Activated T-cell treated with anti-CD3 and anti-CD28 coated beads, Interleukin-2, amount 50 U/mL, for 72 hours (primary cell): ENCODE data around the gene NANOG. TPM values are rescaled to one million over a fixed set of nuclear protein-coding genes. Genes with fewer than 3 reads are reported as not detected.
A peak's percentile ranks its signal among the peaks of the same experiment; 100 is the strongest.
"Not testable (repeated sequence)": the region's sequence is repeated elsewhere in the genome, so short reads cannot be mapped to it uniquely, and the experiment has no call there.

Experiments
- ATAC-seq, 2 donors: fragments of 150-1000 bp; cut with Tn5 transposase; replicated peaks in 1 of 2; 2 replicates each; pipeline ENCODE4 v1.10.0; 2021; ENCODE audit warnings: moderate library complexity in 2 of 2, mild to moderate bottlenecking in 1 of 2
- DNase-seq, 2 donors: peaks; one replicate each; pipeline ENCODE4 v3.0.0; 2021 to 2022; ENCODE audit warnings: mixed read lengths in 1 of 2
- H3K27ac Mint-ChIP-seq: one replicate; pipeline ENCODE4 v1.8.0; 2022; ENCODE audit warnings: mild to moderate bottlenecking, moderate library complexity, mixed read lengths
- H3K27me3 Mint-ChIP-seq: one replicate; pipeline ENCODE4 v1.8.0; 2022; ENCODE audit warnings: low read depth, mixed read lengths
- H3K36me3 Mint-ChIP-seq, 2 donors: one replicate each; pipeline ENCODE4 v1.8.0; 2022; ENCODE audit warnings: mixed read lengths in 2 of 2, mild to moderate bottlenecking in 1 of 2; ENCODE audit not compliant: insufficient read depth in 2 of 2
- H3K4me1 Mint-ChIP-seq: one replicate; pipeline ENCODE4 v1.8.0; 2022; ENCODE audit warnings: low read depth, mixed read lengths
- H3K4me3 Mint-ChIP-seq, 2 donors: one replicate each; pipeline ENCODE4 v1.8.0; 2022; ENCODE audit warnings: mild to moderate bottlenecking in 2 of 2, mixed read lengths in 2 of 2, moderate library complexity in 2 of 2
- H3K9me3 Mint-ChIP-seq, 2 donors: one replicate each; pipeline ENCODE4 v1.8.0; 2022; ENCODE audit warnings: mixed read lengths in 2 of 2
- total RNA-seq, 2 donors: library from RNA; stranded (reverse); gene quantifications; one replicate each; pipeline ENCODE4 v1.2.3, GENCODE V29; 2022

Gene NANOG
- total RNA-seq, 2 donors from 2014 or later, result not detected

DNA sequence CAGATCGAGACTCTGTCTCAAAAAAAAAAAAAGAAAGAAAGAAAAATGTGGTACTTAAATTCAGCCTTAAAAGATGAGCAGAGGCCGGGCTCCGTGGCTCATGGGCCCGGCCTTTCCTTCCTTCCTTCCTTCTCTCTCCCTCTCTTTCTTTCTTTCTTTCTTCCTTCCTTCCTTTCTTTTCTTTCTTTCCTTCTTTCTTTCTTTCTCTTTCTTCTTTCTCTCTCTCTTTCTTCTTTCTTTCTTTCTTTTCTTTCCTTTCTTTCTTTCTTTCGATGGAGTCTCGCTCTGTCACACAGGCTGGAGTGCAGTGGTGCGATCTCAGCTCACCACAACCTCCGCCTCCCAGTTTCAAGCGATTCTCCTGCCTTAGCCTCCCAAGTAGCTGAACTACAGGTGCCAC lies 5.8 kb upstream of the NANOG start:
- H3K36me3 Mint-ChIP-seq, ATAC-seq, H3K4me1 Mint-ChIP-seq, H3K27me3 Mint-ChIP-seq, DNase-seq, H3K27ac Mint-ChIP-seq, H3K9me3 Mint-ChIP-seq, H3K4me3 Mint-ChIP-seq: not testable (repeated sequence)

GRCh38 chr12:7784701-7785100 lies 4.5 kb upstream of the NANOG start:
- Mint-ChIP-seq H3K9me3 (no peaks in the 10 kb centered on the region), H3K4me3 (no peak overlapping the region), H3K36me3 (no peaks in the 10 kb centered on the region), H3K4me1 (no peaks in the 10 kb centered on the region), H3K27me3 (peaks cover 9% of the 10 kb centered on the region), H3K27ac (no peak overlapping the region)
- ATAC-seq, result no peak
- DNase-seq, result no peak

GRCh38 chr12:7787574-7788293 lies 1.5 kb upstream of the NANOG start:
- ATAC-seq (no peak), DNase-seq (no peak)
- H3K27ac Mint-ChIP-seq, result no peak overlapping the region
- no peaks in the 10 kb centered on the region for H3K9me3 Mint-ChIP-seq
- H3K27me3 Mint-ChIP-seq, result peaks cover 9% of the 10 kb centered on the region
- H3K36me3 Mint-ChIP-seq, result no peaks in the 10 kb centered on the region
- H3K4me1 Mint-ChIP-seq, result no peaks in the 10 kb centered on the region
- H3K4me3 Mint-ChIP-seq, result no peak overlapping the region

- Mint-ChIP-seq H3K27me3 (peaks cover 9% of the 10 kb centered on the region), H3K36me3 (no peaks in the 10 kb centered on the region), H3K4me1 (no peaks in the 10 kb centered on the region), H3K27ac (no peak overlapping the region), H3K4me3 (no peak overlapping the region), H3K9me3 (no peaks in the 10 kb centered on the region)
- ATAC-seq (no peak), DNase-seq (no peak)
Observed at GRCh38 chr12:7788294-7788660, 925 bp upstream of the NANOG start.

DNA sequence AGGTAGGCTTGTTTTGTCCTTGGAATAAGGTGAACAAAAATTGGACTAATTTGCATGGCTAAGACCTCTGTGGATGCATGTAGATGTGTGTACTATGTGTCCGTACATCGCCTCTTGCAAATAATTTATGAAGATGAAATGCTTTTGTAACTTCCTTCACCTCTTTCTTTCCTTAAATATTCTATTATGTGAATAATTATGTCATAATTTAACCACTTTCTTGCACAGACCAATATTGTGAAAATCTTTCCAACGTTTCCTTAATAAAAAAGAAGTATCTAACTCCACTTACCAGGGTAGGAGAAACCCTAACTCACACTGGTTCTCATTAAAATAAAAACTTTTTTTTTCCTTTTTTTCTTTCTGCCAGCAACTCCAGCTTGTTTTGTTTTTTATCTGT lies 4.0 kb downstream of the NANOG start:
- no peaks in the 10 kb centered on the region for H3K36me3 Mint-ChIP-seq
- H3K27ac Mint-ChIP-seq, result no peak overlapping the region

DNA sequence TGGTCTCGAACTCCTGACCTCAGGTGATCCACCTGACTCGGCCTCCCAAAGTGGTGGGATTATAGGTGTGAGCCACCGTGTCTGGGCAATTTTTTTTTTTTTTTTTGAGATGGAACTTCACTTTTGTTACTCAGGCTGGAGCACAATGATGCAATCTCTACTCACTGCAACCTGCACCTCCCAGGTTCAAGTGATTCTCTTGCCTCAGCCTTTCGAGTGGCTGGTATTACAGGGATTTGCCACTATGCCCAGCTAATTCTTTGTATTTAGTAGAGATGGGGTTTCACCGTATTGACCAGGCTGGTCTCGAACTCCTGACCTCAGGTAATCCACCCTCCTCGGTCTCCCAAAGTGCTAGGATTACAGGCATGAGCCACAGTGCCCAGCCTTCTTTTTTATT lies 8.1 kb downstream of the NANOG start:
- ATAC-seq, H3K4me1 Mint-ChIP-seq: not testable (repeated sequence)

More for the DNA sequence above, 4.0 kb downstream of the NANOG start:
- H3K4me3 Mint-ChIP-seq, result no peak overlapping the region
- DNase-seq (no peak), ATAC-seq (no peak)
- H3K4me1 Mint-ChIP-seq, result no peaks in the 10 kb centered on the region
- no peaks in the 10 kb centered on the region for H3K27me3 Mint-ChIP-seq
- no peaks in the 10 kb centered on the region for H3K9me3 Mint-ChIP-seq

GRCh38 chr12:7797698-7798398 lies 8.6 kb downstream of the NANOG start:
- Mint-ChIP-seq H3K4me3 (no peak overlapping the region), H3K36me3 (no peaks in the 10 kb centered on the region), H3K27ac (no peak overlapping the region), H3K9me3 (no peaks in the 10 kb centered on the region), H3K4me1 (no peaks in the 10 kb centered on the region), H3K27me3 (no peaks in the 10 kb centered on the region)
- no peak for DNase-seq
- no peak for ATAC-seq

More for the DNA sequence above, 8.1 kb downstream of the NANOG start:
- not testable (repeated sequence) for H3K36me3 Mint-ChIP-seq, H3K27ac Mint-ChIP-seq, H3K9me3 Mint-ChIP-seq, DNase-seq, H3K27me3 Mint-ChIP-seq, H3K4me3 Mint-ChIP-seq

- not testable (repeated sequence) for H3K4me3 Mint-ChIP-seq, H3K9me3 Mint-ChIP-seq, H3K27me3 Mint-ChIP-seq, DNase-seq, H3K27ac Mint-ChIP-seq, H3K4me1 Mint-ChIP-seq, ATAC-seq, H3K36me3 Mint-ChIP-seq
Observed at GRCh38 chr12:7798750-7799308, 9.6 kb downstream of the NANOG start.

DNA sequence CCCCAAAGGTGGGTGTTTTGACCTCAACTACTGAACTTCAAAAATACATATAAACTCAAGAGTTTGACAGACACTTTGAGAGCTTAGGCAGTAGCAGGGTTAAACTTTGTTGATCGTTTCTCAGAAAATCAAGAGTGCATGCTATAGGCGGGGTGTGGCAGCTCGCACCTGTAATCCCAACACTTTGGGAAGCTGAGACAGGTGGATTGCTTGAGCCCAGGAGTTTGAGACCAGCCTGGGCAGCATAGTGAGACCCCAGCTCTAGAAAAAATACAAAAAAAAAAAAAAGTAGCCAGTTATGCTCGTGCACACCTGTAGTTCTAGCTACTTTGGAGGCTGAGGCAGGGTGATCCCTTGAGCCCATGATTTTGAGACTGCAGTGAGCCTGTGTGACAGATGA lies 12.3 kb downstream of the NANOG start:
- DNase-seq (no peak), ATAC-seq (no peak)
- H3K4me1 Mint-ChIP-seq, result no peaks in the 10 kb centered on the region
- no peak overlapping the region for H3K4me3 Mint-ChIP-seq
- no peaks in the 10 kb centered on the region for H3K27me3 Mint-ChIP-seq
- H3K36me3 Mint-ChIP-seq, result no peaks in the 10 kb centered on the region
- H3K9me3 Mint-ChIP-seq, result no peaks in the 10 kb centered on the region
- no peak overlapping the region for H3K27ac Mint-ChIP-seq

DNA sequence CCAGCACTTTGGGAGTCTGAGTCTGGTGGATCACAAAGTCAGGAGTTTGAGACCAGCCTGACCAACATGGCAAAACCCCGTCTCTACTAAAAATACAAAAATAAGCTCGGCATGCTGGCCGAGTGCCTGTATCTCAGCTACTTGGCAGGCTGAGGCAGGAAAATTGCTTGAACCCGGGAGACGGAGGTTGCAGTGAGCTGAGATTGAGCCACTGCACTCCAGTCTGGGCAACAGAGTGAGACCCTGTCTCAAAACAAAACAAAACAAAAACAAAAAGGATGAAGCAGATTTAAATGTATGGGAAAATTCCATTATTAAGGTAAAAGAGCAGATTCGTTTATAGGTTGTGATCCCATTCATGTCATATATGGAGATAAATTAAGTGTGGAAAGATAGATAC lies 17.1 kb downstream of the NANOG start:
- not testable (repeated sequence) for DNase-seq, H3K27me3 Mint-ChIP-seq, H3K4me1 Mint-ChIP-seq, ATAC-seq, H3K9me3 Mint-ChIP-seq, H3K27ac Mint-ChIP-seq, H3K36me3 Mint-ChIP-seq, H3K4me3 Mint-ChIP-seq

GRCh38 chr12:7806863-7807487 lies 17.8 kb downstream of the NANOG start:
- no peaks in the 10 kb centered on the region for H3K36me3 Mint-ChIP-seq
- DNase-seq, result peak; percentile 68 to 72
- H3K4me1 Mint-ChIP-seq, result no peaks in the 10 kb centered on the region
- peak; percentile 64 to 68 for ATAC-seq
- no peaks in the 10 kb centered on the region for H3K9me3 Mint-ChIP-seq
- H3K4me3 Mint-ChIP-seq, result no peak overlapping the region
- no peaks in the 10 kb centered on the region for H3K27me3 Mint-ChIP-seq
- H3K27ac Mint-ChIP-seq, result no peak overlapping the region

- not testable (repeated sequence) for H3K27ac Mint-ChIP-seq, H3K4me1 Mint-ChIP-seq, H3K36me3 Mint-ChIP-seq, H3K27me3 Mint-ChIP-seq, DNase-seq, H3K9me3 Mint-ChIP-seq, H3K4me3 Mint-ChIP-seq, ATAC-seq
Observed at GRCh38 chr12:7825754-7826153, 36.6 kb downstream of the NANOG start.

DNA sequence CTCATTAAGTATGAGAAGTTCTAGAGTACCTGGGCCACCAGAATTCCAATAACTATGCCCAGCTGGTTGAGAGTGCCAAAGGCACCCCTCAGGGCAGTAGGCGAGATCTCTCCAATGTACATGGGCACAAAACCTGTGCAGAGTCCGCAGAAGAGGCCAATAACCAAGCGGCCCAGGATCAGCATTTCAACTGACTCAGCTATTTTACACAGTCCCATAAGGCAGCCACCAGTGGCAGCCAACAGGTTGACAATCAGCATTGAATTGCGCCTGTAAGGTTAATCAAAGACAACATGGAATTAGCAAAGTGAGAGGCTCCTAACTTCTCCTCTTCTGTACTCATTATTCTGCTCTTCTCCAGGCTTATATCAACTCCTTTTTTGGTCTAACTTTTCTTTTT lies 40.5 kb downstream of the NANOG start:
- ATAC-seq, H3K27me3 Mint-ChIP-seq, DNase-seq, H3K9me3 Mint-ChIP-seq, H3K27ac Mint-ChIP-seq, H3K4me3 Mint-ChIP-seq, H3K4me1 Mint-ChIP-seq, H3K36me3 Mint-ChIP-seq: not testable (repeated sequence)
